Stimulated activated naive CD8-positive, alpha-beta T cell treated with anti-CD3 and anti-CD28 coated beads, Interleukin-15, Interleukin-2, amounts not matched to agents 100 ng/mL and 50 ng/mL, for 24 hours (primary cell): Measurements from ENCODE around the gene FXYD5.
"Not testable (repeated sequence)": the region's sequence is repeated elsewhere in the genome, so short reads cannot be mapped to it uniquely, and the experiment has no call there.

Experiments used
- H3K27ac Mint-ChIP-seq: one replicate; pipeline ENCODE4 v1.8.0; 2021; ENCODE audit warnings: mild to moderate bottlenecking, mixed read lengths
- H3K27me3 Mint-ChIP-seq: one replicate; pipeline ENCODE4 v1.8.0; 2021; ENCODE audit warnings: mixed read lengths
- H3K36me3 Mint-ChIP-seq: one replicate; pipeline ENCODE4 v1.8.0; 2021; ENCODE audit warnings: low read depth, mixed read lengths
- H3K4me1 Mint-ChIP-seq: one replicate; pipeline ENCODE4 v1.8.0; 2021; ENCODE audit warnings: low read depth, mixed read lengths
- H3K4me3 Mint-ChIP-seq: one replicate; pipeline ENCODE4 v1.8.0; 2021; ENCODE audit warnings: mild to moderate bottlenecking, mixed read lengths
- H3K9me3 Mint-ChIP-seq: one replicate; pipeline ENCODE4 v1.8.0; 2021; ENCODE audit warnings: mixed read lengths

FXYD5 gene

GRCh38 chr19:35194012-35194984 lies 39.8 kb downstream of the FXYD5 start:
- Mint-ChIP-seq H3K36me3 (peaks cover 4% of the 10 kb centered on the region), H3K4me1 (peaks cover 7% of the 10 kb centered on the region), H3K27ac (no peak overlapping the region), H3K9me3 (peaks cover 3% of the 10 kb centered on the region), H3K4me3 (no peak overlapping the region), H3K27me3 (no peaks in the 10 kb centered on the region)

DNA sequence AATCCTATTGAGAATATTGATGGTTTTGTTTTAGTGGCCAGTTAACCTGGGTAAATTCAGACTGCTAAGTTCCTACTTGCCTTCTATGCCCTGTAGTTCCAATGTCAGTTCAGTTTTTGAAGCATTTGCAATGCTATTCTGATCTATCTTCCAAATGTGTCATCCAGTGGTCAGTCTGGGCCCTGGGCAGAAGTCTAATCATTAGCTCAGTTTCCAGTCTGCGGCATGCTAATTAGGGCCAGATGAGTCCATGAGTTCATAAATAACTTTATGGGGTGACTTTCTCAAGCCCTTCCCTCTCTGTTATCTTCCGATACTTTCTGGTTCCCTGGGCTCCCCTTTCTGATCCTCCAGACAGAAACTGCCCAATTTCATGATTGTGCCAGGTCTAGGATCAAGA lies 41.3 kb downstream of the FXYD5 start:
- no peak overlapping the region for H3K27ac Mint-ChIP-seq
- H3K9me3 Mint-ChIP-seq: peaks cover 3% of the 10 kb centered on the region
- H3K36me3 Mint-ChIP-seq: peaks cover 4% of the 10 kb centered on the region
- H3K4me3 Mint-ChIP-seq: no peak overlapping the region
- H3K27me3 Mint-ChIP-seq: no peaks in the 10 kb centered on the region
- peaks cover 8% of the 10 kb centered on the region for H3K4me1 Mint-ChIP-seq

DNA sequence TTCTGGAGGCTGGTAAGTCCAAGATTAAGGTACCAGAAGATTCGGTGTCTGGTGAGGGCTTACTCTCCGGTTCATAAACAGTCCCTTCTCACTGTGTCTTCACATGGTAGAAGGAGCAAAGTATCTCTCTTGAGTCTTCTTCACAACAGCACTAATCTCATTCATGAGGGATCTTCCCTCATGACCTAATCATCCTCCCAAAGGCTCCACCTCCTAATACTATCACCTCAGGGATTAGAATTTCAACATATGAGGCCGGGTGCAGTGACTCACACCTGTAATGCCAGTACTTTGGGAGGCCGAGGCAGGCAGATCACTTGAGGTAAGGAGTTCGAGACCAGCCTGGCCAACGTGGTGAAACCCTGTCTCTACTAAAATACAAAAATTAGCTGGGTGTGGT lies 42.3 kb downstream of the FXYD5 start:
- H3K4me1 Mint-ChIP-seq: peaks cover 18% of the 10 kb centered on the region
- not testable (repeated sequence) for H3K4me3 Mint-ChIP-seq, H3K27me3 Mint-ChIP-seq, H3K9me3 Mint-ChIP-seq, H3K36me3 Mint-ChIP-seq, H3K27ac Mint-ChIP-seq

DNA sequence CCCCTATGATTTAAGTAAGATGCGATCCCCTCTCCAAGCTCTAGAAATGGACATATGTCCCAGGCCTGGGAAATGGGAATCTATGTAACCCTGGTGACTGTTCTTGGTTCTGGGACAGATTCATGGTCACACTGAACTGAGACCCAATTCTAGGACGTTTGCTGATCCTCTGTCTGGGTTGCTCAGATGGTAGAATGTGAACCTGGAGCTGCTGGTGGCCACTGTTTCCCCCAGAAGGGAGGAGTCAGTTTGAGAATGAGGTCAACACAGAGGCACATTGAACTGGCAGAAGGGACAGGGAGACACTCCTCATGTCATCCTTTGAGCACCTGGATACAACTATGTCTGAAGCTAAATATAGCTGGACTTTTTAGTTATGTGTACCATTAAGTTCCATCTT lies 44.9 kb downstream of the FXYD5 start:
- Mint-ChIP-seq H3K27me3 (no peaks in the 10 kb centered on the region), H3K4me3 (no peak overlapping the region), H3K9me3 (no peaks in the 10 kb centered on the region), H3K4me1 (peaks cover 44% of the 10 kb centered on the region), H3K27ac (no peak overlapping the region), H3K36me3 (no peaks in the 10 kb centered on the region)

DNA sequence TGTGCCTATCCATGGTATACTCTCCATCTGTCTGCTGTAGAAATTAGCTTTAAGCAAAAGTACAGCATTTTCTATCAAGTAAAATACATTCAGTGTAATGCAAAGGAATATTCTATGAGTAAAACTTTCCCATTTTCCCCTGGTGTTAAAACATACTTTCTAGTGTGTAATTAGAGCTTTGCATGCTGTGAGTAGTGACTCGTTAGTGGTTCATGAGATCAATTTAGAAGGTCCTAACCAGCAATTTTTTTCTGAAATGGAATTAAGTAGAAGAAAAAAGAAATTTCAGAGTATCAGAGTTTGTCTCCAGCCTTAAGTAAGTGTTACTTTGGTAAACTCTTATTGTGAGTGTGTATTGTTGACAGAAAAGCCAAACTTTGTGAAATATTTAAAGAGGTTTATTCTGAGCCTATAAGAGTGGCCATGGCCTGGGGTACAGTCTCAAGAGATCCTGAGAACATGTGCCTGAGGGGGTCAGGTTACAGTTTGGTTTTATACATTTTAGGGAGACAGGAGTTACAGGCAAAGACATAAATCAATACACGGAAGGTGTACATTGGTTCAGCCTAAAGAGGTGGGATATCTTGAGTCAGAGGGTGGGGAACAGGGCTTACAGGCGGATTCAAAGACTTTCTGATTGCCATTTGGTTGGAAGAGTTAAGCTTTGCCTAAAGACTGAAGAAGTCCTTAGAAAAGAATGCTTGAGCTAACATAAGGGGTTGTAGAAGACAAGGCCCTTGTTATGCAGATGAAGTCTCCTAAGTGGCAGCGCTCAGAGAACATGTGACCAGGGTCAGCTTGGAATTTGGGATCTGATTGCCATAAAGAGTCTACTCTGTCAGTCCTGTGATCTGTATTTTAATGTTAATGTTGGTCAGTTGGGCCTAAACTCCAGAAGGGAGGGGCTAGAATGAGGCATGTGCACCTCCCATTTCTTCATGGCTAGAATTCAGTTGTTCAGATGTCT lies 48.5 kb downstream of the FXYD5 start:
- H3K27ac Mint-ChIP-seq: peak overlapping the region; percentile 98
- peak overlapping the region; percentile 11 for H3K4me3 Mint-ChIP-seq
- peaks cover 73% of the 10 kb centered on the region for H3K4me1 Mint-ChIP-seq
- H3K9me3 Mint-ChIP-seq: no peaks in the 10 kb centered on the region
- H3K36me3 Mint-ChIP-seq: peaks cover 2% of the 10 kb centered on the region
- H3K27me3 Mint-ChIP-seq: no peaks in the 10 kb centered on the region

GRCh38 chr19:35204799-35205732 lies 50.5 kb downstream of the FXYD5 start:
- peaks cover 87% of the 10 kb centered on the region for H3K4me1 Mint-ChIP-seq

GRCh38 chr19:35205733-35206323 lies 51.3 kb downstream of the FXYD5 start:
- H3K4me3 Mint-ChIP-seq: peak overlapping the region; percentile 64
- peaks cover 4% of the 10 kb centered on the region for H3K36me3 Mint-ChIP-seq
- H3K4me1 Mint-ChIP-seq: peaks cover 92% of the 10 kb centered on the region
- no peaks in the 10 kb centered on the region for H3K27me3 Mint-ChIP-seq
- H3K9me3 Mint-ChIP-seq: no peaks in the 10 kb centered on the region
- H3K27ac Mint-ChIP-seq: peak overlapping the region; percentile 92

More at GRCh38 chr19:35204799-35205732, 50.5 kb downstream of the FXYD5 start:
- no peaks in the 10 kb centered on the region for H3K27me3 Mint-ChIP-seq
- peaks cover 4% of the 10 kb centered on the region for H3K36me3 Mint-ChIP-seq
- H3K27ac Mint-ChIP-seq: peak overlapping the region; percentile 92
- H3K4me3 Mint-ChIP-seq: peak overlapping the region; percentile 17
- H3K9me3 Mint-ChIP-seq: no peaks in the 10 kb centered on the region

DNA sequence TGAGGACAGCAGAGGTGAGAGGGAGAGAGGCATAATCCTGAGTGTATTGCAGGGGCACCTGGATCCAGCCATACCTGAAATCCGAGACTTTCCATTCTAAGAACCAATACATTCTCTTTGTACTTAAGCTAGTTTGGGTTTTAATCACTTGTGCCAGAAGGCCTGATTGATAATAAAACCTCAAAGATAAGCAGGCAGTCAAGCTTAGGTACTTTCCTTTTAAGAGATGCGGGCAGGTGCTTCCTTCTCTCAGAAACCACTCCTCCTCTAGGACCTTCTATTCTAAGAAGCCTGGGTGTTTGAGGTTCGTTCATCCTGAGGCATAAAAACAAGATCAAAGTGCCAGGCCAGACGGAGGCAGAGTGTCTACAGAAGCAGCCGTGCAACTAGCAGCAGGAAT lies 51.8 kb downstream of the FXYD5 start:
- Mint-ChIP-seq H3K9me3 (no peaks in the 10 kb centered on the region), H3K27ac (peak overlapping the region; percentile 92), H3K4me3 (peak overlapping the region; percentile 64), H3K36me3 (peaks cover 4% of the 10 kb centered on the region), H3K4me1 (peaks cover 90% of the 10 kb centered on the region), H3K27me3 (no peaks in the 10 kb centered on the region)

DNA sequence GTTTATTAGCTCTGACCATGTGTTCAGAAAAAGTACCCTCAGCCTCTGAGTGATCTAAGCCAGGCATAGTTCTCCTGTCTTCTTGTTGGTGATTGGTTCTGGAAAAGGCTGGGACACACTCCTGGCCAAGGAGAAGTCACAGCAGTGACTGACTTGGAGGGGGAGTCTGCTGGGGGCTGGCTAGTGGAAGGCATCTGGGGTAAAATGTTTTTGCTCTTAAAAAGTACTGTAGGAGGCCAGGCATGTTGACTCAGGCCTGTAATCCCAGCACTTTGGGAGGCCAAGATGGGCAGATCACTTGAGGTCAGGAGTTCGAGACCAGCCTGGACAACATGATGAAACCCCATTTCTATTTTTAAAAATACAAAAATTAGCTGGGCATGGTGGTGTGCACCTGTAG lies 52.3 kb downstream of the FXYD5 start:
- H3K4me3 Mint-ChIP-seq: peak overlapping the region; percentile 64
- H3K36me3 Mint-ChIP-seq: peaks cover 4% of the 10 kb centered on the region
- H3K9me3 Mint-ChIP-seq: no peaks in the 10 kb centered on the region
- H3K27ac Mint-ChIP-seq: peak overlapping the region; percentile 92
- H3K4me1 Mint-ChIP-seq: peaks cover 90% of the 10 kb centered on the region
- no peaks in the 10 kb centered on the region for H3K27me3 Mint-ChIP-seq

DNA sequence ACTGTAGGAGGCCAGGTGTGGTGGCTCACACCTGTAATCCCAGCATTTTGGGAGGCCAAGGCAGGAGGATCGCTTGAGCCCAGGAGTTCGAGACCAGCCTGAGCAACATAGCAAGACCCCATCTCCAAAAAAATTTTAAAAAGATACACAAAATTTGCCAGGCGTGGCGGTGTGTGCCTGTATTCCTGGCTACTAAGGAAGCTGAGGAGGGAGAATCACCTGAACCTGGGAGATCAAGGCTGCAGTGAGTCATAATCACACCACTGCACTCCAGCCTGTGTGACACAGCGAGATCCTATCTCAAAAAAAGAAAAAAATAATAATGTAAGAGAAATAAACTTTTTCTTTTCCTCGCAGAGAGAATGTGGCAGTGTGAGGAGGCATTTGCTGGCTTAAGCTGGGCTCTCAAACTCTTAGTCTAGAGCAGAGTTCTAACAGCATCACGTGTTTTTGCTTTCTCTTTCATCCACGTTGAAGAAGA lies 52.9 kb downstream of the FXYD5 start:
- no peaks in the 10 kb centered on the region for H3K9me3 Mint-ChIP-seq
- peak overlapping the region; percentile 92 for H3K27ac Mint-ChIP-seq
- H3K4me1 Mint-ChIP-seq: peaks cover 90% of the 10 kb centered on the region
- H3K36me3 Mint-ChIP-seq: peaks cover 4% of the 10 kb centered on the region
- H3K4me3 Mint-ChIP-seq: peak overlapping the region; percentile 20
- no peaks in the 10 kb centered on the region for H3K27me3 Mint-ChIP-seq

DNA sequence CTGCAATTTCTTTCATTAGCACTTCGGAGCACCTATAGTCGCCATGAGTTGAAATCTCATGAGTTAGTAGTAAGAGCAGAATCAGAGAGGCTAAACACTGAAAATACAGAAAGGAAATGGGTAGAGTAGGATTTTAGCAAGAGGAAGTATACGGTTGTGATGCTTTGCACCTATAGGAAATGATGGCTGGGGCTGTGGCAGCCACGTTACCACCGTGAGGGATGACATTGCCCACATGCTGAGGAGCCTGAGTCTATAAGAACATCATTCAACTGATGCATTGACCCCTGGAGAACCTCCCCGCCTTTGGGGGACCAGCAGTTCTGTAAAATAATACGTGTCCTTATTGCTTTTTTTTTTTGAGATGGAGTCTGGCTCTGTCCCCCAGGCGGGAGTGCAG lies 53.6 kb downstream of the FXYD5 start:
- Mint-ChIP-seq H3K27me3 (no peaks in the 10 kb centered on the region), H3K36me3 (peaks cover 4% of the 10 kb centered on the region), H3K4me3 (peak overlapping the region; percentile 20), H3K4me1 (peaks cover 90% of the 10 kb centered on the region), H3K9me3 (no peaks in the 10 kb centered on the region), H3K27ac (peak overlapping the region; percentile 76)

GRCh38 chr19:35209646-35210045 lies 55.1 kb downstream of the FXYD5 start:
- Mint-ChIP-seq H3K4me1 (peaks cover 90% of the 10 kb centered on the region), H3K9me3 (no peaks in the 10 kb centered on the region), H3K27ac (peak overlapping the region; percentile 26), H3K36me3 (peaks cover 4% of the 10 kb centered on the region), H3K4me3 (no peak overlapping the region), H3K27me3 (no peaks in the 10 kb centered on the region)

GRCh38 chr19:35211545-35212230 lies 57.2 kb downstream of the FXYD5 start:
- Mint-ChIP-seq H3K36me3 (peaks cover 4% of the 10 kb centered on the region), H3K27me3 (no peaks in the 10 kb centered on the region), H3K4me3 (peak overlapping the region; percentile 68), H3K9me3 (no peaks in the 10 kb centered on the region), H3K27ac (peak overlapping the region; percentile 99), H3K4me1 (peaks cover 90% of the 10 kb centered on the region)
